Measurements from ENCODE around the gene NEURL1B.
"Not testable (repeated sequence)": the region's sequence is repeated elsewhere in the genome, so short reads cannot be mapped to it uniquely, and the experiment has no call there.

The NEURL1B gene

DNA sequence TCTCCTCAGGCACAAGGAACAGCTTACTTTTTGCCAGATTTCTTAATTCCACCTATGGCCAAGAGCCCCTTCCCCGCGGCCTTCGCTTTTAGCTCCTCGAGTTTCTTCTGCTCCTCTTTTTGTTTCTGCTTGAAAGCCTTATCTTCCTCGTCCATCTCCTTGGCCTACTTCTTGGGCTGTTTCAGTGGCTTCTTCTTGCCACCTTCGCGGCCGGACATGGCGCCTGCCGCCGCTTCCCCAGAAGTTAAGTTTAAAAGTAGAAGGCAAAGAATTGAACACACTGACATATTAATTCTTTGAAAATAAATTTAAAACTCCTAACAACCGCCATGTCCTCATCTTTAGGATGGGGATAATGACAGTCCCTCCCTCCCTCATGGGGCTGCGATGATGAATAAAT is 15.4 kb downstream of the NEURL1B start:
- not testable (repeated sequence) for DNase-seq (ENCODE audit: low read depth in 1 of 2, low spot score in 1 of 2)

GRCh38 chr5:172657524-172658233 is 16.6 kb downstream of the NEURL1B start:
- DNase-seq (ENCODE audit: low read depth in 1 of 2, low spot score in 1 of 2): not testable (repeated sequence)

- no peak for DNase-seq (ENCODE audit: low read depth in 1 of 2, low spot score in 1 of 2)
These were observed 17.3 kb downstream of the NEURL1B start for GRCh38 chr5:172658391-172658790.

DNA sequence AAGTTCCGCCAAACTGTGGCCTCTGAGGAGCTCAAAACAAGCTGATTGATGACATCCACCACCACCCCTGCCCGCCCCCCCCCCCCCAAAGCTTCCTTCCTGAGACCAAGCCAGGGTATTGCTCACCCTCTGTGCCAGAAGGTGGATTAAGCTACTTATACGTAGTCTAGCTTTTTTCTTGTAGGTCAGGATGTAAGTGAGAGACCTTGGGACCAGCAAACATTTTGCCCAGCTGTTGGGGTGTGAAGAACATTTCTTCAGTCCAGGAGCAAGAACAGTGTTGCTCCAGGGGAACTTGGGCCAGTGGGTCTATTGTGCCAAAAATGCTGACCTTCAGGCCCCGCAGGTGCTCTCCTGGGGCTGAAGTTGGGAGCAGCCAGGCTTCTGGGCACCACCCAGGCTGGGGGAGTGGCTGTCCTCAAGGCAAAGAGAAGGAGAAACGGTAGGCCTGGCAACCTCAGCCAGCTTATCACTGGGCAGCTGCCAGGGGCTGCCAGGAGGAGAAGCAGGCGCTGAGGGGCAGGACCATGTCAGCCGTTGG is 18.0 kb downstream of the NEURL1B start:
- DNase-seq (ENCODE audit: low read depth in 1 of 2, low spot score in 1 of 2): no peak

GRCh38 chr5:172659570-172659908 is 18.5 kb downstream of the NEURL1B start:
- no peak for DNase-seq (ENCODE audit: low read depth in 1 of 2, low spot score in 1 of 2)

GRCh38 chr5:172659909-172660628 is 19.0 kb downstream of the NEURL1B start:
- DNase-seq (ENCODE audit: low read depth in 1 of 2, low spot score in 1 of 2): no peak

GRCh38 chr5:172660974-172661373 is 19.9 kb downstream of the NEURL1B start:
- DNase-seq (ENCODE audit: low read depth in 1 of 2, low spot score in 1 of 2): no peak

DNA sequence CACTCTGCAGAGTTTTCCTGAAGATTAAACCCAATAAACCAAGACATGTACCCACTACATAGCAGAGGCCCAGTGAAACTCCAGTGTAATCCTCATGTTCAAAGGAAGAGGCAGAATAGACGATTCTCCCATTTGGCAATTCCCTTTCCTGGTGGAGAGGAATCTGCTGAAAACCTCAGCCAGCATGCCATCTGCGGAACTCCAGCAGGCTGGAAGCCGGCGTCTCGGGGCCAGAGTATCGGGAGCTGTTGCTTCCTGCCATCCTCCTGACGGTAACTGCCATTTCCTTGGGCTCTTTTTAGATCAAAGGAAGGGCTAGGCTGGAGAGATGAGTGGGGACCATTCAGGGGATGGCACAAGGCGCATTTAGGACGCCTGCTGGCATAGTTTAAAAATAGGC is 20.5 kb downstream of the NEURL1B start:
- DNase-seq (ENCODE audit: low read depth in 1 of 2, low spot score in 1 of 2): no peak

DNA sequence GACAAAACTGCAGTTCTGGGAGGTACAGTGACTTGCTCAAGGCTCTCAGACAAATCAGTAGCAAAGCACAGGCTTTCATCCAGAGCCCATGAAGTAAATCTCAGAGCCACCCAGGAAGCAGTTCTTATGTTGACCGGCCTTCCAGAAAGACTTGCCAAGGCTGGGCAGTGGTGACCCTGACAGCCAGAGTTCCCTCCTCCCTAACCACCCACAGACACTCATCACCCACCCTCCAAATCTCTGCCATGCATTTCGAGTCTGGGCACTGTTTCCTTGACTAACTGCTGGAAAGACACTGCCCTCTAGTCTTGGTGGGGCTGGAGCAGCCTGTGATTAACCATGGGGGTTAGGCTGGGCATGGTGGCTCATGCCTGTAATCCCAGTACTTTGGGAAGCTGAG is 21.5 kb downstream of the NEURL1B start:
- no peak for DNase-seq (ENCODE audit: low read depth in 1 of 2, low spot score in 1 of 2)

- DNase-seq (ENCODE audit: low read depth in 1 of 2, low spot score in 1 of 2): no peak
These were observed 23.0 kb downstream of the NEURL1B start for GRCh38 chr5:172664018-172664417.

GRCh38 chr5:172664681-172665541 is 23.8 kb downstream of the NEURL1B start:
- no peak for DNase-seq (ENCODE audit: low read depth in 1 of 2, low spot score in 1 of 2)

DNA sequence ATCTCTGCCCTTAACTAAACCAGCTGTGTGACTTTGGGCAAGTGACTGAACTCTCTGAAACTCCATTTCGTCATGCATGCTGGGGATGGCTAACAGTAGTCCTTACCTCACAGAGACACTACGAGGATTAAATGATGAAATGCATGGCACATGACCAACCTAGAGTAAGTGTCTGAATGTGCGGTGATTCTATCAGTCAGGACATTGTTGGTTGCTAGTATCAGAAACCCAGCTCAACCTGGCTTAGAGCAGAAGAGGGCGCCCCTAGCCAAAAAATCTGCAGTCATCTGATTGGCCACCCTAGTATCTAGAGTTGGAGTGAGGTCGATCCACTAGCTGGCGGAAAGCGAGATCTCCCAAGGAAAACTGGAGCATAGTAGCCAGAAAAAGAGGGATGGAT is 25.2 kb downstream of the NEURL1B start:
- DNase-seq (ENCODE audit: low read depth in 1 of 2, low spot score in 1 of 2): no peak

DNA sequence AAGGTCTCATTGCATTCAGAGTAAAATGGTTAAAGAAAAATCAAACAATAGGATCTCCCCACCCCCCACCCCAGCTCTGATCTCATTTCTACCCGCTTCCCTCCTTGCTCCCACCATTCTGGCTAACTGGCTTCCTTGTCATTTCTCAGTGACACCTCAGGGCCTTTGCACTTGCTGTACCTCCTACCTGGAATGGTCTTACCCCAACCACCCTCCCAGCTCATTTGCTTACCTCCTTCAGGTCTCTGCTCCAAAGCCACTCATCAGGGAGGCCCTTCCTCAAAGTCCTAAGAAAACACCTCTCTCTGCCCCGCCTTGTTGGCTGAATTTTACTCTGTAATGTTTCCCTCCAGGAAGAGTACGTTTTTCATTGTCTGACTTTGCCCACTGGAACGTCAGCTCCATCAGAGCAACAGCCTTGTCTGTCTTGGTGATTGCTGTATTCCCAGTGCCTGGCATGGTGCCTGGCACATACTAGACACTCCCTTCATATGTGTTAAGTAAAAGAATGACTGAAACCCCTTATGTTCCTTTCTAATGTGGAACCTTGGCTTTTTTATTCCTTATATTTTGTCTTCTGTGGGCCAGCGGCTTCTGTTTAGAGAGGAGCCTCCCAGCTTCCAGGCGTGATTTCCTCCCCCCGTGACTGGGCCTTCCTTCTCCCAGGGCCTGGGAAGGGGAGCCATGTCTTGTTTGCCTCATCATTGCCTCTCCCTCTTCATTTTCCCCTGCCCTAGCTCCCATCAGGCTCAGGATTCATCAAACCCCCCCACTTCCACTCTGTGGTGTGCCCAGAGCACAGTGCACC is 26.9 kb downstream of the NEURL1B start:
- no peak for DNase-seq (ENCODE audit: low read depth in 1 of 2, low spot score in 1 of 2)

- DNase-seq (ENCODE audit: low read depth in 1 of 2, low spot score in 1 of 2): no peak
These were observed 27.6 kb downstream of the NEURL1B start for GRCh38 chr5:172668594-172669071.

DNA sequence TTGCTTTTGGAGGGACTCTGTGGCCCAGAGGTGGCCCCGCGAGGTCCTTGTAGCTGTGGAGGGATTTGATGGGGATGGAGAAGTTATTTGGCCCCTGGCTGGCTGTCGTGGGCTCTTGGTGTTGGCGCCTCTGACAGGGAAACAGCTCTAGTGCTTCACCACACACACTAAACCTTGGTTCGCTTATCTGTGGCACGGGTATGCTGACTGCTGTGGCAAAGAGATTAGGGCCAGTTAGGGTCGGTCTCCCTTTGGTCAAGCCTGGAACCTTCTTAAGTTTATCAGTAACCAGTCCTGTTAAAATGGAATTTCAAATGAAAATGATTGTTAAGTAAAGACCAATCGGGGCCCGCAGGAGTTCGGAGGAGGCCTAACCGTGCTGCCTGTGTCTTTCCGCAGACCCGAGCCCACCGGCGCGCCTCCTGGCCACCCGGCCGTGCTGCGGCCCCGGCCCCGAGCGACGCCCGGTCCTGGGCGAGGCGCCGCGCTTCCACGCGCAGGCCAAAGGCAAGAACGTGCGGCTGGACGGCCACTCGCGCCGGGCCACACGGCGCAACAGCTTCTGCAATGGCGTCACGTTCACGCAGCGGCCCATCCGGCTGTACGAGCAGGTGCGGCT is 28.4 kb downstream of the NEURL1B start:
- no peak for DNase-seq (ENCODE audit: low read depth in 1 of 2, low spot score in 1 of 2)

- DNase-seq (ENCODE audit: low read depth in 1 of 2, low spot score in 1 of 2): no peak
These were observed 28.9 kb downstream of the NEURL1B start for GRCh38 chr5:172670005-172670402.

- DNase-seq (ENCODE audit: low read depth in 1 of 2, low spot score in 1 of 2): no peak
These were observed 29.4 kb downstream of the NEURL1B start for GRCh38 chr5:172670444-172670843.

- no peak for DNase-seq (ENCODE audit: low read depth in 1 of 2, low spot score in 1 of 2)
These were observed 30.0 kb downstream of the NEURL1B start for GRCh38 chr5:172671091-172671490.

DNA sequence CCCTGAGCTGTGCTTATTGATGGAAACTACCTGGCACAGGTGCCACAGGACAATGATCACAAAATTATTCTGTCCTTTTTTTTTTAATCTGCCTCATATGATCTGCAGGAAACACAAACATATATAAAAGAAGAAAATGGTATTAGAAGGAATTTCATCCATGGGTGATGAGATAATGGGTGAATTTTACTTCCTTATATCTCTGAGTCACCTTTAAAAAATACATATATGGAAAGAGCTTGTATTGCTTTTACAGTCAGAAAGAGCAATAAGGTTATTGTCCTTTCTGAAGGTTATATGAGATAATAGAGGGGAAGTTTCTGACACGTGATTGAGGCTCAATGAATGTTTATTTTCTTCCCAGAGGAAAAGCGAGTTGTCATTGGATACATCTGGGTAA is 31.6 kb downstream of the NEURL1B start:
- DNase-seq (ENCODE audit: low read depth in 1 of 2, low spot score in 1 of 2): no peak

DNA sequence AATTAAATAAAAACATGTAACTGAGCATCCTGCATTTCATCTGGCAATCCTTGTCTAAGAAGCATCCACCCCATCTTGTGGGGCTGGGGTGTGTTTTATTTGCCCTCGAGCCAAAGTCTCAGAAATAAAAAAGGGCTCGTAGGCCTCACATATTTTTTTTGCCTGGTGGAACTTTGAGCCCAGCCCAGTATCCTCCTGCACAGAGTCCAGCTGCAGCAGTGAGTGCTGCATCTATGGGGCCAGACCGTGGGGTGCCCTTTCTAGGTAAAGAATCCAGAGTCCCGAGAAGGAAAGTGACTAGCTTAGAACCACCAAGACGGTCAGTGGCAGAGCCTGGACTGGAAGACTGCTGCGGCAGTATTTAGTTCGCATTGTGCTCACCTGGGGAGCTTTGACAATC is 33.1 kb downstream of the NEURL1B start:
- no peak for DNase-seq (ENCODE audit: low read depth in 1 of 2, low spot score in 1 of 2)

Measured in stimulated activated CD4-positive, alpha-beta T cell treated with anti-CD3 and anti-CD28 coated beads, Interleukin-15, amount 100 ng/mL, for 1 hour (primary cell).